ENCODE measurements around the gene SHLD3.

DNA sequence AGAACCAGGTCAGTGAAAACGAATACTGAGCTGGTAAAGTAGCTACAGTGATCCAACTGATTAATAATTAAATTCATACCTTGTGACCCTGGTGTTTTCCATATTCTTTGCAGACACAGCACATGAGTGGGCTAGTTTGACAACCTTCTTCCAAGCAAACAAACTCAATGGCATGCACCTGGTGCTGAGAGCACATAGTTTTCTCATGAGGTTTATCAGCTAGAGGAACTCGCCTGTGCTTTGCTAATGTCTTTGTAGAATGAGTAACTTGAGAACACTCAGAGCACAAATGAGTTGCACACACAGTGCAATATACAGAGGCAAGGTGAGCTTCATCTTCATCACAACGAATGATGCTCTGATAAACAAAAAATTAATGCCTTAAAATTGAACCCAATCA is 13.3 kb upstream of the SHLD3 start:
- TF ChIP-seq, protein P1, sequence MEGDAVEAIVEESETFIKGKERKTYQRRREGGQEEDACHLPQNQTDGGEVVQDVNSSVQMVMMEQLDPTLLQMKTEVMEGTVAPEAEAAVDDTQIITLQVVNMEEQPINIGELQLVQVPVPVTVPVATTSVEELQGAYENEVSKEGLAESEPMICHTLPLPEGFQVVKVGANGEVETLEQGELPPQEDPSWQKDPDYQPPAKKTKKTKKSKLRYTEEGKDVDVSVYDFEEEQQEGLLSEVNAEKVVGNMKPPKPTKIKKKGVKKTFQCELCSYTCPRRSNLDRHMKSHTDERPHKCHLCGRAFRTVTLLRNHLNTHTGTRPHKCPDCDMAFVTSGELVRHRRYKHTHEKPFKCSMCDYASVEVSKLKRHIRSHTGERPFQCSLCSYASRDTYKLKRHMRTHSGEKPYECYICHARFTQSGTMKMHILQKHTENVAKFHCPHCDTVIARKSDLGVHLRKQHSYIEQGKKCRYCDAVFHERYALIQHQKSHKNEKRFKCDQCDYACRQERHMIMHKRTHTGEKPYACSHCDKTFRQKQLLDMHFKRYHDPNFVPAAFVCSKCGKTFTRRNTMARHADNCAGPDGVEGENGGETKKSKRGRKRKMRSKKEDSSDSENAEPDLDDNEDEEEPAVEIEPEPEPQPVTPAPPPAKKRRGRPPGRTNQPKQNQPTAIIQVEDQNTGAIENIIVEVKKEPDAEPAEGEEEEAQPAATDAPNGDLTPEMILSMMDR (IDR thresholded peaks at IDR 0.05; ENCODE audit: insufficient read depth, low read depth, low read length), result no peak
- no peak for TF ChIP-seq EZH2 (IDR thresholded peaks at IDR 0.05; ENCODE audit: insufficient read depth, low read length)

Measured in astrocyte (in vitro differentiated cells and primary cell).